Astrocyte of the spinal cord (primary cell): ENCODE data around the gene DES.
"Not testable (repeated sequence)": the region's sequence is repeated elsewhere in the genome, so short reads cannot be mapped to it uniquely, and the experiment has no call there.

Experiments used
- DNase-seq: peaks from one replicate; pipeline ENCODE4 v3.0.0; 2011; ENCODE audit warnings: low read depth, low spot score
- H3K4me3 ChIP-seq: 2 replicates; pipeline ENCODE4 v1.5.1; 2011; ENCODE audit warnings: low read depth, mild to moderate bottlenecking, low read length, moderate library complexity
- in situ Hi-C: cut with HindIII; loops from 2 replicates; pipeline ENCODE4 v1.10.0; 2017; ENCODE audit warnings: low sequenced_read_pairs
- TF ChIP-seq, protein P1 (sequence below): IDR thresholded peaks from 2 replicates; pipeline ENCODE4 v1.5.1; 2012; ENCODE audit warnings: low read depth, mild to moderate bottlenecking, low read length, inconsistent platforms

DES gene

DNA sequence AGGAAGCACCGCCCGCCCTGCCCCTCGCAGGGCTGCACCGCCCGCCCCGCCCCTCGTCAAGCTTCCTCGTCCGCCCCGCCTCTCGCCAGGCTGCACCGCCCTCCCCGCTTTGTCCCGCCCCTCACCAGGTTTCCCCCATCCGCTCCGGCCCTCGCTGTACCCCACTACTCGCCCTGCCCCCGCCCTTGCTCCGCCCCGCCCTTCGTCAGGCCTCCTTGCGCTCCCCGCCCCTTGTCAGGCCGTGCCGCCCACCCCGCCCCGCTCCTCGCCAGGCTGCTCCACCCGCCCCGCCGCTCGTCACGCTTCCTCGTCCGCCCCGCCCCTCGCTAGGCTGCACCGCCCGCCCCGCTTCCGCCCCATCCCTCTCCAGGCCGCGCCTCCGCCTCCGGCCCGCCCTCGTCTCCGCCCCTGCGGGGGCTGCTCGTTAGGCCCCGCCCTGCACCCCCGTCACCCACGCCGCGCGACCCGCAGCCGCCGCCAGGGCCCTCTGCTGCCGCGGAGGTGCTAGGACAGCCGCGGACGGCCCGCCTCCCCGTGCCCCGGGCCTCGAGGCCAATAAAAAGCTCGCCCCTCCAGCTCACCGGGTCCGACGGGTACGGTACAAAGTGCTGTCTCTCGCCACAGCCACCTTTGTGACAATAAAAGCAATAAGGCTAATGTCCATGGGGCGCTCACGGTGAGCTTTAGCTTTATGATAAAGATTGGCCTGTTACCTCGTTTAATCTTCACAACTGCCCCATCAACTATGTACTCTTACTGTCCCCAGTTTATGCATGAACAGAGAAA, 29.9 kb upstream of the DES start:
- in situ Hi-C loops = no loop called here
- H3K4me3 ChIP-seq = peak overlapping the region; percentile 37
- TF ChIP-seq, protein P1, sequence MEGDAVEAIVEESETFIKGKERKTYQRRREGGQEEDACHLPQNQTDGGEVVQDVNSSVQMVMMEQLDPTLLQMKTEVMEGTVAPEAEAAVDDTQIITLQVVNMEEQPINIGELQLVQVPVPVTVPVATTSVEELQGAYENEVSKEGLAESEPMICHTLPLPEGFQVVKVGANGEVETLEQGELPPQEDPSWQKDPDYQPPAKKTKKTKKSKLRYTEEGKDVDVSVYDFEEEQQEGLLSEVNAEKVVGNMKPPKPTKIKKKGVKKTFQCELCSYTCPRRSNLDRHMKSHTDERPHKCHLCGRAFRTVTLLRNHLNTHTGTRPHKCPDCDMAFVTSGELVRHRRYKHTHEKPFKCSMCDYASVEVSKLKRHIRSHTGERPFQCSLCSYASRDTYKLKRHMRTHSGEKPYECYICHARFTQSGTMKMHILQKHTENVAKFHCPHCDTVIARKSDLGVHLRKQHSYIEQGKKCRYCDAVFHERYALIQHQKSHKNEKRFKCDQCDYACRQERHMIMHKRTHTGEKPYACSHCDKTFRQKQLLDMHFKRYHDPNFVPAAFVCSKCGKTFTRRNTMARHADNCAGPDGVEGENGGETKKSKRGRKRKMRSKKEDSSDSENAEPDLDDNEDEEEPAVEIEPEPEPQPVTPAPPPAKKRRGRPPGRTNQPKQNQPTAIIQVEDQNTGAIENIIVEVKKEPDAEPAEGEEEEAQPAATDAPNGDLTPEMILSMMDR = peak; percentile 56
- peak; percentile 97 for DNase-seq

DNA sequence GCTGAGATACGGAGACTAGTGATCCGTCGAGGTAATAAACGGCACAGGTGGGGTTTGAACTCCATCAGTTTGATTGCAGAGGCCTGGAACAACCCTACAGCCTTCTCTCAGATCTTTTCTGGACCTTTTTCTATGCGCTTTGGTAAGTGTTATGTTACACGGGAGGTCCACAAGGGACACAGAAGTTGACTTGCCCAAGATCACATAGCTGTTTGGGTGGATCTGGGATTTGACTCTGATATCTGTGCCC, 29.3 kb upstream of the DES start:
- DNase-seq = no peak
- TF ChIP-seq, protein P1 = no peak
- peak overlapping the region; percentile 37 for H3K4me3 ChIP-seq
- in situ Hi-C loops = no loop called here

DNA sequence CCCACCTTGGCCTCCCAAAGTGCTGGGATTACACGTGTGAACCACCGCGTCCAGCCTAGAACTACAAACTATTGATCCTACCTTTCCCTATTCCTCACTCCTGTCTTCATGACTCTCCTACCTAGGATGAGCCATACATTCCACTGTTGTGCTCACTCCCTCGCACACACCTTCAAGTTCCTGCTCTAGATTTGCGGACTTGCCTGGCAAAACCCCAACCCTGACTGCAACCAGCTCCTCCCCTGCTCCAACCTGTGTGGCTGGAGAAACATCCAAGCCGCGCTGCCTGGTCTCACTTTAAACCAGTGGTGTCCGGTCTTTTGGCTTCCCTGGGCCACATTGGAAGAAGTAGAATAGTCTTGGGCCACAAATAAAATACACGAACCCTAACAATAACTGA, 25.4 kb upstream of the DES start:
- TF ChIP-seq, protein P1 = no peak
- in situ Hi-C loops = no loop called here
- H3K4me3 ChIP-seq = no peak overlapping the region
- no peak for DNase-seq

DNA sequence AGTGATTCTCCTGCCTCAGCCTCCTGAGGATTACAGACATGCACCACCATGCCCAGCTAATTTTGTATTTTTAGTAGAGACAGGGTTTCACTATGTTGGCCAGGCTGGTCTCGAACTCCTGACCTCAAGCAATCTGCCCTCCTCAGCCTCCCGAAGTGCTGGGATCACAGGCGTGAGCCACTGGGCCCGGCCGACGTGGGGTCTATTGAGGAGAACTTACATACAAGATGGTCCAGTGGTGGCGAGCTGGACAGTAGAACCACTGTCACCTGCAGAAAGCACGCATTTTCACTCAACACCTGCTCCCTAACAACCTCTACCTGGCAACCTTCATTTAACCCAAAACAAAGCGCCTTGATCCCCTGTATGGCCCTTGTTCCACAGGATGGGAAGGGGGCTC, 23.1 kb upstream of the DES start:
- in situ Hi-C loops, H3K4me3 ChIP-seq: not testable (repeated sequence)

DNA sequence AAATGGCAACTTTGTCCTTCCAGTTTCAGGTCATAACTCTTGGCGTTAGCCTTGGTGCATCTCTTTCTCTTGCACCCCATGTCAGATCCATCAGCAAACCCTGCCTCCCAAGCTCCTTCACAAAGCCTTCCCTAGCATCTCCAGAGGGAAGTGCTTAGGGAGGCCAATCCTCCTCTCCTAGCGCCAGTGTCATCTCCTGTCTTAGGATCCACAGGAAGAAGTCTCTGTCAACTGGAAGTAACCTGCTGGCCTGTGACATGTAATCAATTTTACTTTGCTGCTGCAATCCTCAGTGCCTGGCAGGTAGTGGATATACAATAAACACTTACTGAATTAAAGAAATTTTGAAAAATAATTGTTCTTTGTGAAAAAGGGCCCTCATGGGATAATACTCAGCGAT, 22.6 kb upstream of the DES start:
- DNase-seq = no peak
- TF ChIP-seq, protein P1 = no peak
- no peak overlapping the region for H3K4me3 ChIP-seq
- in situ Hi-C loops = no loop called here

More for the DNA sequence above, 23.1 kb upstream of the DES start:
- not testable (repeated sequence) for DNase-seq

DNA sequence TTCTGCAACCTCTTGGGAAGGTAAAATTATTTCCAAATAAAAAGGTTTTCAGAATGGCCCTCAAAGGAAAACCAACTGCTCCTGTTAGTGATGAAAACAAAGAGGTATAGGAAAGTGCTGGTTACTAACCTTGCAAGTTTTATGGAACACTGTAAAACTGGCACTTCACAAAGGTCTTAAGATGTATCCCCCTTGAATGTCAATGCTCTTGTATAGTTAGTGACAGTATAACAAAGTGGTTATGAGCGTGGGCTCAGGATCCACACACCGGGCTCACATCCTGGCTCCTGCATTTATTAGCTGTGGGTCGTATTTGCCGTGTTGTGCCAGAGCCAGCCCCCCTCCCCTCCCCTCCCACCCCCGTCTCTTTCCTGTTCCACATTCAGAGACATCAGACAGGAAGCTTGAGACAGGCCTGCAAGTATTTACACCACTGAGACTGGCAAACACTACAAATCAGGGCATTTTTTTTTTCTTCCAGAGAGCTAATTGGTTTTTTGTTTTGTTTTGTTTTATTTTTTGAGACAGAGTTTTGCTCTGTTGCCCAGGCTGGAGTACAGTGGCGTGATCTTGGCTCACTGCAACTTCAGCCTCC, 21.2 kb upstream of the DES start:
- TF ChIP-seq, protein P1 = no peak
- no peak overlapping the region for H3K4me3 ChIP-seq
- no peak for DNase-seq
- in situ Hi-C loops = no loop called here

DNA sequence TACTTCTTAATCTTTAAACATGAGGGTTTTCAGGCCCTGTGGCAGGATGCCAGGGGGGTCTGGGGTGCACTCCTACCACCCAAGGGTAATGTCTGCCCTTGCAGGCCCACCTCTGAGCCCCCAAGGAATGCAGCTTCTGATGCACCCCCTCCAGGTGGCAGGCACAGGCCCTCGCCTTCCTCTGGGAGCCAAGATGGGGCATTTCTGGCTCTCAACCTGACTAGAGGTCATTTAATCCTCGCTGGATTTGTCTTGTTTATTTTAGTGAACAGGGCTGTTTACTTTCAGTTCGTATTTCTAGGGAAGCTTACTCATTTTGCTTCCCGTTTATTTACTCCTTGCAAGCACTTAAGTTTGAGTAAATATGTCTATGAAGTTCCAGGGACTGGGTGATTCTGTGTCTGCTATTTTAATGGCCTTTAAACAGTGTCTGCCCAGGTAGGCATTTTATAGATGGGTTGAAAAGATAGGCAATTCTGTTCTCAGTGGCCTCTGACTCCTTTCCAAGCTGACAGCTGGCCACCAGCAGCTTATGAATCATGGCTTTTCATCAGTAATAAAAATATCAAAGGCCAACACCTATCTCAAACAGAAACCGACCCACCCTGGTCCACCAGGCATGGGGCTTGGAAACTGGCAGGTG, 19.3 kb upstream of the DES start:
- in situ Hi-C loops = no loop called here
- no peak for DNase-seq
- TF ChIP-seq, protein P1 = no peak

More for the DNA sequence above, 19.3 kb upstream of the DES start:
- no peak overlapping the region for H3K4me3 ChIP-seq
